ENCODE data around the gene SERPINE2. TPM values are rescaled to one million over a fixed set of nuclear protein-coding genes. Genes with fewer than 3 reads are reported as not detected.

SERPINE2 gene
- total RNA-seq, 1 experiment from 2014 or later, result 93.3 TPM

- H3K9me3 ChIP-seq (ENCODE audit: control insufficient read depth in 1 of 2, insufficient read depth in 1 of 2, low read depth in 1 of 2, low read length in 2 of 2), result no peaks in the 10 kb centered on the region
- no peaks in the 10 kb centered on the region; the same call in 1 of the 2 replicates for H3K27me3 ChIP-seq (ENCODE audit: insufficient read depth, low read length)
- TF ChIP-seq ZBTB33 (IDR thresholded peaks at IDR 0.05; ENCODE audit: extremely low read depth, insufficient replicate concordance, low read length) (no peak), CTCF (IDR thresholded peaks at IDR 0.05 in 2 of 3, conservative IDR thresholded peaks at IDR 0.05 in 1 of 3; ENCODE audit: borderline replicate concordance in 1 of 3, insufficient read depth in 1 of 3, low read depth in 2 of 3, low read length in 2 of 3) (no peak), EZH2phosphoT487 (IDR thresholded peaks at IDR 0.05; ENCODE audit: borderline replicate concordance) (no peak), ATF3 (IDR thresholded peaks at IDR 0.05) (no peak), RAD21 (IDR thresholded peaks at IDR 0.05; ENCODE audit: low read depth) (no peak), FOSL1 (IDR thresholded peaks at IDR 0.05; ENCODE audit: low read depth) (no peak), POLR2A (IDR thresholded peaks at IDR 0.05; ENCODE audit: borderline replicate concordance, extremely low read depth, insufficient read depth, insufficient read length) (no peak), SP1 (IDR thresholded peaks at IDR 0.05; ENCODE audit: low read depth) (no peak), POLR2AphosphoS5 (IDR thresholded peaks at IDR 0.05; ENCODE audit: low read depth, low read length) (no peak), EGR1 (IDR thresholded peaks at IDR 0.05; ENCODE audit: low read depth) (no peak), ZNF274 (IDR thresholded peaks at IDR 0.05; ENCODE audit: low read depth, low read length) (no peak), MAX (IDR thresholded peaks at IDR 0.05) (no peak), CEBPB (IDR thresholded peaks at IDR 0.05; ENCODE audit: low read depth) (no peak), TCF7L2 (IDR thresholded peaks at IDR 0.05; ENCODE audit: borderline replicate concordance, extremely low read depth, insufficient read depth, insufficient read length) (no peak)
- no peak overlapping the region for H3K27ac ChIP-seq (ENCODE audit: low read depth, low read length)
- no peak for DNase-seq (ENCODE audit: low read depth, low spot score)
- no peak overlapping the region for H3K9ac ChIP-seq (ENCODE audit: low read length)
- H3K4me1 ChIP-seq (ENCODE audit: control insufficient read depth in 1 of 2, insufficient read depth in 2 of 2, low read length in 2 of 2), result peaks cover 7 to 18% of the 10 kb centered on the region in 2 experiments; a peak in 3 of 4 replicates
- intact Hi-C loops (cut with micrococcal nuclease), result no loop called here
- CTCF ChIA-PET, result no interaction called here
- H3K79me2 ChIP-seq (ENCODE audit: insufficient read depth, low read length), result peaks cover 13% of the 10 kb centered on the region
- no peak overlapping the region for H3K4me3 ChIP-seq (replicated peaks in 1 of 2; ENCODE audit: low read depth in 1 of 2, low read length in 2 of 2)
- H2AFZ ChIP-seq (ENCODE audit: low read depth, low read length, poor library complexity, severe bottlenecking), result no peak overlapping the region
- ATAC-seq, result no peak
- no TSS peak for BruUV-seq (replicated peaks)
- H3K4me2 ChIP-seq (ENCODE audit: low read length), result no peak overlapping the region
- RAD21 ChIA-PET (ENCODE audit: low non-redundant PET in 1 of 2, low total read pairs in 2 of 2, uncharacterized antibody in 2 of 2, unreplicated experiment in 2 of 2), result no interaction called here
- no peaks in the 10 kb centered on the region for H3K9me2 ChIP-seq (ENCODE audit: insufficient read depth)
- POLR2A ChIA-PET, result no interaction called here
- H3K36me3 ChIP-seq (ENCODE audit: control insufficient read depth in 1 of 2, insufficient read depth in 2 of 2, low read length in 2 of 2), result no peaks in the 10 kb centered on the region
- no peaks in the 10 kb centered on the region for H4K20me1 ChIP-seq (ENCODE audit: insufficient read depth)
Observed at GRCh38 chr2:224041554-224041953, 2.5 kb upstream of the SERPINE2 start.

Measured in HCT116 (cell line).